HG03039 (cell line): ENCODE data around the gene MPPED2.

Experiments used
- ATAC-seq: cut with Tn5 transposase; IDR thresholded peaks from one replicate; pipeline ENCODE4 v1.9.1; 2021; ENCODE audit warnings: mild to moderate bottlenecking, moderate library complexity; ENCODE audit not compliant: unreplicated experiment

The MPPED2 gene

DNA sequence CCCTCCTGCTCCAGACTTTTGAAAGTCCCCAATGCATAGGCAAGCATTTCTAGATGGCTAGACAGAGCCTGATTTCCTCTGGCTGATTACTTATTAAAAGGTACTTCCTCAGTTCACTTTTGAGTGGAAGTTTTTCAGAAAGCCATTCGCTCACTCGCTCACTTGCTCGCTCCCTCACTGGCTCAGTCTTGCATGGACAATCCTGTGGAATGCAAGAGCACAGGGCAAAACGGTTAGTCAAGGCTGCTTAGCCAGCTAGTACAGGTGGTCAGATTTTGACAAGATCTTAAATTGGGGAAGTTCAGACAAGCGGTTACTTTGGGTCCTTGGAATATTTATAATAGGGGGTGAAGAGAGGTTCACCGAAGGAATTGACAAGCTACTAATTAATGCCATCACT, 162.3 kb downstream of the MPPED2 start:
- ATAC-seq = no peak

DNA sequence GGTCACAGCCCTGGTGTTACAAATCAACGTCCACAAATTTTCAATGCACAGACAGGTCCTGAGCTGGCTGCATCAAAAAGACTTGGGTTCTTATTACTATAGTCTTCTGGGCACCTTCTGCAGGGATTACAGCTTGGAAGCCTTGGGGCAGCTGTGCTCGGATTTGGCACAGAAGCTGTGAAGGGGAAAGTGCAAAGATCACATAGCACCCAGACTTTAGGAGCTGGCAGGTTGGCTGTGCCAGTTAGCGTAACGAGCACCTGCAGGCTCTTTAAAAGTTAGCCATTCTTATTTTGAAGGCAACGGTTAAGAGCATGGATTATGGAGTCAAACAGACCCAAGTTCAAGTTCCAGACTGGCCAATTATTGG, 162.9 kb downstream of the MPPED2 start:
- no peak for ATAC-seq

DNA sequence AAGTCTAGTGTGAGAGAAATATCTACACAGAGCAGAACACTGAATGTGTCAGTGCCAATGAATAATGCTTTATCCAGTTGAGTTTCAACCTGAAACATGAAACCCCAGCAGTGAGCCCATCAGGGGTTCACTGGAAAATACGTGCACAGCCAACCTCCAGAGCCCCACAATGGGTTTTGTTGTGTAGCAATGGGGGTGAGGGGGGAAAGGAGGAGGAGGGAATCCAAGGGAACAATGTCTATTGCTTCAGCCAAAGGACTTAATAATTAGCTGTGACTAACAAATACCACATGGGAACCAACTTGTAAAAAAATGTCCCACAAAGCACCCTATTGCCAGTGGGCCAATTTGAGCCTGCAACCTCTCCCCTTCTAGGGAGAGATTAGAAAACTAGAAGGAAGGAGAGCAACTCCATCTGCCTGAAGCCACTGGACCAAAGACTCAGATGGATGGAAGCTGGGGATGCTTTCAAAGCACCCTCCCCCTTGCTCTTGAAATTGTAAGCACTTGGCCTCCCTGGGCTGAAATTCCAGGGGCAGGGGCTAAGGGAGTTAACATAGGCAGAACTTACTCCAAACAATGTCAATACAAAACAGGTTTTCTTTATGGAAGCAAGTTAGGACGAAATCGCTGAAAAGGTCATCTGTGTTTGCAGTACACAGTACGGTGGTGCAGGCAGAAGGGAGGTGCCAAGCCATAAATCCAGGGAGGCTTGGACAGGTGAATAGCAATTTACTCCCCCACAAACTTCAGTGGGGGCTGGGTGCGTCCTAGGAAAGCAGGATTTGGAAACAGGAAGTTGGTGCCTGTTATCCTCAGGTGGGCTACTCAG, 163.5 kb downstream of the MPPED2 start:
- ATAC-seq = no peak

DNA sequence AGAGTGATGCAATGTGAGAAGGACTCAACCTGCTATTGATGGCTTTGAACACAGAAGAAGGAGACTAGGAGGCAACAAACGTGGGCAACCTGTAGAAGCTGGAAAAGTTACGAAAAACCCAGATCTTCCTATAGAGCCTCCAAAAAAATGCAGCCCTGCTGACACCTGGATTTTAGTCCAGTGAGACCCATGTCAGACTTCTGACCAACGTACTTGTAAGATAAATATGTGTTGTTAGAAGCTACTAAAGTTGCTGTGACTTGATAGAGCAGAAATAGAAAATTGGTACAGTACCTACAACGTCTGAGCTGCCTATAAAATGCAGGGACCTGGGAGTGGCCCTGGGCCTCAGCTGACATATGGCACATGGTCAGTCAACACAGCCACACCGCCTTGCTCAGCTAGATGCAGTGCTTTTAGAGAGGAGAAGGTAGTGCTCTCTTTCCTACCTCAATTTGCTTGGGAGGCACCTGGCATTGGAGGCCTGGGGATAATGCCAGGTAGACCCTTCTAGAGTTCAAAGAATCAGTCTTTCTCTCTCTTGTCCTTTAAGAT, 165.8 kb downstream of the MPPED2 start:
- ATAC-seq = no peak

DNA sequence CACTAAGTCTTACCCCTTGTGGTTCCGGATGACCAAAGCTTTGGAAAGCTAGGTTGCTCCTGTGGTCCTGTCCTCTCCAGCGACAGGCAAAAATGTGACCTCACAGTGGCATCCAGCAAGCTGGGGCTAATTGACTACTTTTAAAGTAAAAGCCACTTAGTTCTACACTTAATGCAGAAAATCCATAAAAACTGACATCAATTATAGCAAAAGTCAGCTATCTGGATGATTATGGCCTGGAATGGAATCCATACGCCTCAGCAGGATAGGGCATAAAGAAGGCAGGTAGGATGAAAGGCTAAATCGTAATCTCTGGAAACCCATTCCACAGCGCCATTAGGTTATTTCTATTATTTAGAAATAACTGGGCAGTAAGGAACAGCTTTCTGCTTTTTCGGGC, 171.3 kb downstream of the MPPED2 start:
- no peak for ATAC-seq

DNA sequence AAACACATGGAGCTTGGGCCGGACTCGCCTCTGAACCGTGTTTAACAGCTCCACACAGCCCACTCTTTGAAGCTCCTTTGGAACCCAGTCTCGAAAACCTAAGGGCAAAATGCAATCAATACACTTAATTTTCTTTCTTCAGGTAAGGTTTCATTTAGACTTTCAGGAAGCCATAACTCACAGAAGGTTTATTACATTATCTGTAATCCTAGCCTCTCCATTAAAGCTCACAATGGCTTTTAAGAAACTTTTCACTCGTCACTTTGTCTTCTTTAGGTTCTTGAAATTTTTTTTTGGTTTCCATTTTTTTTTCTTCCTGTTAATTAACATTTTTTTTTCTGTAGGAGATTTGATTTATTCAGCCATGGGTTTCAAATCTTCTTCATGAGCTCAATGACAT, 171.9 kb downstream of the MPPED2 start:
- no peak for ATAC-seq

DNA sequence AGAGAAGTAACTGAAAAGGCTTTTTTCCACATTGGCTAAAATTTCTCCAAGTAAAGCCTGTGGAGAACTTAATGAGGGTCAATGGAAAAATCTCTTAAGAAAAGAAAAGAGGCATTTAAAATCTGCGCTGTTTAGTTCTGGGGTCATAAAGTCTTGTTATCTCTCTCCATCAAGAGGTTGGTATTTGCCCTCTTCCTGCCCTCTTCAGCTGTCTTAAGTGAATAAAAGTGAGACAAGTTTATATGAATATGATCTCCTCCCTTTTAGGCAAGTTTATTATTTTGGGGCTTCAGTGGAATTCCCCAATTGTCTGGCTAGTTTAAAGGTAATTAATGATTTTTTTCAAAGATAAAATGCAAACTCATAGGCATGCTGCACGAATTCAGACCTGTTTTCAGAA, 173.6 kb downstream of the MPPED2 start:
- no peak for ATAC-seq

DNA sequence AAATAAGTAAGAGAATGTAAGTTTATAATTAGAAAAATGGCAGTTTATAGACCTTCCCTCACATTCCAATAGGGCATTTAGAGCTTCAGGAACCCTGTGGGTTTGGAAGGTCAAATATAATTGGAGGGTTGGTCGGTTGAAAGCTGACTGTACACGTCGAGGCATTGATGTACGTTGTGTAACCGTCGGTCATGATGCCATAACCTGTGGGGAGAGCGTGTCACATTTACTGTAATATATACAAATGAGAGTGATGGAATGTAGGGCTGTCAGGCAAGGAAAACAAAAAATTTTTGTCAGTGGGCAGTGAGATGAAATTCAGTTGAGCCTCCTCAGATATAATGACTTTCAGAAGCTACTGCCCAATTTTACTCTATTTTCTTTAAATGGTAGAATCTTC, 174.8 kb downstream of the MPPED2 start:
- ATAC-seq = no peak

DNA sequence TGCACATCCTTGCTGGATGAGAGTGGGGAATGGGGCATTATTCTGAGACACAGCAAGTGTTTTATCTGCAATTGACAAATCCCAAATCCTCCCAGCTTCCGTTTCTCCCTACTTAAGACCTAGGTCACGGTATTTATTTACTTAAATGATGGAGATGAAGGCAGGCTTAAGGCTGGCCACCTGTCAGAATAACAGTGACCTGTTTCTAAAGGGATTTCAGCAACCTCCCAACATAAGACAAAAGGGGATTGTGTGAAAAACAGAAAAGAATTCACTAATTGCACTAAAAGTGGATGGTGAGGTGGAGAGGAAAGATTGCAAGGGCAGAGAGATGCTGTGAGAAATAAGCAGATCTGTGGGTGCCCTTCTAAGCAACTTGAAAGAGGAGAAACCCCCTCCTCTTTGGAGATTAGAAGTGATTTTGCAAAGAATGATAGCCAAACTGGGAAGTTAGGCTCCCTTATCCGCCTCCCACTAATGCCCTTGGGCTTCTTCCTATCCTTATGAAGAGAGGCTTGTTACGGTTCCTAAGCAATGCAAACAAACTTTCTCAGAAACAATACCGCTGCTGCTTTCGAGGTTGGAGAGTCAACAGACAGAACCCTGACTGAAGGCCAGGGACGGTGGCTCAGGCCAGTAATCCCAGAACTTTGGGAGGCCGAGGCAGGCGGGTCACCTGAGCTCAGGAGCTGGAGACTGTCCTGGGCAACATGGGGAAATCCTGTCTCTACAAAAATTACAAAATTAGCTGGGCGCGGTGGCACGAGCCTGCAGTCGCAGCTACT, 179.0 kb downstream of the MPPED2 start:
- ATAC-seq = no peak

DNA sequence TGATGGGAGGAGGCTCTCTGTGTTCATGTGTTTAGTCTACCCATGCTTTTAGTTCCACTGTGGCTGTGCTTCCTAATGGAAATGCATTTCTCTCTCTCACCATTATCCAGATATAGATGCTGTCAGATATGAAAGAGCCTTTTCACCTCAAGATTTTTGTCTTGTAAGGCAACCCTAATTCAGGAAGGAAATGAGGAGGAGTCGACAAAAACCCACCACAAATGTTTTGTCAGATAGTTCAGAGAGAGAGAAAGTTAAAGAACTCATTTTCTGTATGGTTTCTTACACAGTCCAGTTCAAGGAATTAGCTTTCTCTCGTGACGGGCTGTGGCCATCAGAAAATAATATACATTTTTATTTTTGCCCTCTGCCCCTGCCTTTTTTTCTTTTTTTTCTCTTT, 180.8 kb downstream of the MPPED2 start:
- ATAC-seq = no peak

DNA sequence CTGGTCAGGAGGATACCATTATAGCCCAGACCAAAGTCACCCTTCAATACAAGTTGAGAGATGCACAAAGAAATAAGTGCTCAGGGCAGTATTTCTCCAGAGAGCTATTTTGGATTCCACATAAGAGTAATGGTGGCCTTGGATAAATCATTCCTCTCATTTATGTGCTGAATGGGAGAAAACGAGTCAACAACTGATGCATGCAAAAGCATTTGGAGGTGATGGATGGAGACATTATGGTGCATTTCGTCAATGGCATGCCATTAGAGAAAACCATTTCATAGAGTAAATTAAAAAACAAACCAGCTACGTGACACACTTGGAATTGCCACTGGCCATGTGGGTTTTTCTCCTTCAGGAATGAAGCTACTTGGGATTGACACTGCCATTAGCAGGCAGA, 182.0 kb downstream of the MPPED2 start:
- no peak for ATAC-seq

DNA sequence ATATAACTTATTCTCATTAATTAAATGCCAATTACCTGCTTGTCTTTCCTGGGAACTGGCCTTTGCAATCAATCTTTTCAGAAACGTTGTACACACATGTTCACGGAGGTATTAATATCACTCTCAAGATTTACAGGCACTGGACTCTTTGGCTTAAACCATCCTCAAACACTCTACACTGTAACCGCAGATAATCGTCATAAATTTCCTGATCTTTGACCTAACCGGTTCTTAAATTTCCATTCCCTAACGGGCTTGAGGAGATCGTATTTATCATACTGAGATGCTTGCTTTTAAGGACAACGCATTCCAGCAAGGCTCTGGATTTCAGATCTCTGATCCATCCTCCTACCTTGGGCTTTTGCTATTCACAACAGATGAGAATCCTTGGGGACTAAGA, 190.4 kb downstream of the MPPED2 start:
- ATAC-seq = no peak

DNA sequence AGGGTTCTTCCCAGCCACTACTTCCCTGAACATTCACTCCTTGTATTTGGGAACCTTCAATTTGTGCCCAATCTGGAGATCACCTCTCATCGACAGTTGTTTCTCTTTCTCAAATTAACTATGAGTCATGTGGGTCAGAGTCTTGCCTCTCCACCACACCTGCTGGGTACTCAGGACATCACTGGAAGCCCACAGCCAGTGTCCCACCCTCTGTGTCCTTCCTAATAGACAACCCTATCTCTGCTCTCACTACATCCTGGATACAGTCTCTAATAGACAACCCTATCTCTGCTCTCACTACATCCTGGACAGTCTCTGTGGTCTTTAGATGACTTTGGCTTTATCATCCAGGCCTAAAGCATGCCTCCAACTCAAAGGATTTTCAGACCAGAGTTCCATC, 193.1 kb downstream of the MPPED2 start:
- no peak for ATAC-seq

DNA sequence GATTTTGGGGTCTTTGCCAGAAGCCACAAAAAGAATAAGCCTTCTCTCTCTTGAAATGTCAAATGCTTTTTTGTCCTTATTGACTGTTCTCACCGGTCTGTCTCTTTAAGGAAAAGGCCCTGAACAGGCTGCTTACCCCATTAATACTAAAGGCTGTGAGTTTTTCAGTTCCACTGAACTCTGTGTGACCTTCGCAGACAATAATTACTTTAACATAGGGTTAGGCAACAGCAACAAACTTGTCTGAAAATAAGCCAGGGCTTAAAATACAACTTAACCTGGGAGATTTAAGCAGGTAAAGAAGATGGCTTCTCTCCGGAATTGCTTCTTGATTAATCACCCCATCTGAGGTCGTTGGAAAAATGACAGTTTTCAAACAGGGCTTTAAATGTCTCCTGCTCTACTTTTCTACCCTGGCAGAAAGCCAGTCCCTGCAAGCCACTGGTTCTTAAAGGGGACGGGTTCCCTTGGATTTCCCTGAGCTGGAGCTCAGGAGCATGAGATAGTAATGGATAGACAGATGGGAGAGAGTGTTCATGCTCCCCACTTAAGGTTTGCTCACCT, 193.8 kb downstream of the MPPED2 start:
- no peak for ATAC-seq

DNA sequence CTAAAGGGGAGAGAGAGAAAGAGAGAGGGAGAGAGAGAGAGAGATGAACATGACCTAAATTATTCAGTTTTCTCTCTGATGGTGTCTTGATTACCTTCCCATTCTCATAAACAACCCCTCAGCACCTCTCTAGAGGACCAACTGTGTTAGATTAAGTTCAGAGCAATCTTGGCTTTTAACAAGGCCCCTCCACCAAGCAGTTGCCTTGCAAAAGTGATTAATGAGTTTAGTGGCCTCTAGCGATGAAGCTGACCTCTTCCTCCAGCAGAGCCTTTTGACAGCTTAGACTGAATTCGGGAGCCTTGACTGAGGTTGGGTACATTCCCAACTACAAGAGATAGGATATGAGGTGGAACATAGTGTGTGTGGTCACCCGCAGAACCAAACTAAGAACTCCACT, 197.2 kb downstream of the MPPED2 start:
- ATAC-seq = no peak

DNA sequence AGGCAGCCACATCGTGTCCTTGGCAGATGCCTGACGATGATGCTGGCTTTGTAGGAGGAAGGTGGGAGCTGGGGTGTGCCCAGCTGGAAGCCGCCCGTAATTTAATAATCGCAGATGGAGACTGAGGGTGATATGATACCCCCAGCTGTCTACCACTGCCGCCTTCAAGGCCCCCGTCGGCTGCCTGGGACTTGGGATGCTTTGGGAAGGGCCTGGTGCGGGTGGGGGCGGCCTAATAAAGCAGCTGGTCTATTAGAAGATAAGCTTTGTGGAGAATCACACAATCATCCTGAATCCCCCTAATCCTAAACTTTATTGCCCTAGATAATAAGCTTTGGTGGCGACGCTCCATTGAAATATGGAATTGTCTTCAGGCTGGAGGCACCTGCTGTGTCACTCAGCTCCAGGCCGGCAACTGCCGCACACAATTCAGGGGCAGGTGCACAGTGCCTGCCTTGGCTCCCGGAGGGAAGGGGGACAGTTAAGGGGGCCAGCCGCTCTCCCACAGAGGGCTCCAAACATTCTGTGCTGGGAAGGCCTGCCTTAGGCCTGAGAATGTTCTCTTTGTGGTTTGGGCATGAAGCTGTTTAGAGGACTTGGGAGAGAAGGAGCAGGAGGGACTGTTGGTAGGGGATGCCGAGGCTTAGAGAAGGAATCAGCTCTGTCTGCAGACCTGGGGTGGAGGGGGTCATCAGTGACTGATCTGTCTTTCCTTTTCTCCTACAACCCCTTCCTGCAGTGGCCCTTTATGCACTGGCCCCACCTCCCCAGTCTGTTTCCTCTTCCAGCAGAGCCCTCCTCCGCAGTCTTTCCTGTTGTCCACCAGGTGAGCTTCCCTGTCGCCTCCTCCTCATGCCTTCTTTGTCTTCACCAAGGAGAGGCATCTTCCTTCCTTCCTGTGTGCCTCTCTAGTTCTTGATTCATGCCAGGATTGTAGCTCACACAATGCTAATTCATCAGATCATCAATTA, 198.0 kb downstream of the MPPED2 start:
- ATAC-seq = no peak

DNA sequence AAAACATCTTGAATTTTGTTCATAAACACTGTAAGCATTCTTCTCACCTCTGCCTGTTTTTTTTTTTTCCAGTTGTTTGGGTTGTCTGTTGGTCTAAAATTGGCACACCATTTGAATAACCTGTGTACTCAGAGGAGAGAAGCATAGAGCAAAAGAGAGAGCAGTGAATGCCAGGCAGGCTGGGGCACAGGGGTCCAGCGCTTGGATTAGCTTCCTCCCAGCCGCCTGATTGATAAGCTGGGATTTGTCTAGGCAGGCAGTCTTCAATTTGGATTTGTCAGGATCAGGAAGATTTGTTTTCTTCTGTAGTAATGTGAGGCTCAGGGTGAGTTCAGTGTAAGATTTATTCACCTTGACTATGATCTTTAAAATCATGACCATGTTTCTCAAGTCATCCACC, 204.3 kb downstream of the MPPED2 start:
- no peak for ATAC-seq

DNA sequence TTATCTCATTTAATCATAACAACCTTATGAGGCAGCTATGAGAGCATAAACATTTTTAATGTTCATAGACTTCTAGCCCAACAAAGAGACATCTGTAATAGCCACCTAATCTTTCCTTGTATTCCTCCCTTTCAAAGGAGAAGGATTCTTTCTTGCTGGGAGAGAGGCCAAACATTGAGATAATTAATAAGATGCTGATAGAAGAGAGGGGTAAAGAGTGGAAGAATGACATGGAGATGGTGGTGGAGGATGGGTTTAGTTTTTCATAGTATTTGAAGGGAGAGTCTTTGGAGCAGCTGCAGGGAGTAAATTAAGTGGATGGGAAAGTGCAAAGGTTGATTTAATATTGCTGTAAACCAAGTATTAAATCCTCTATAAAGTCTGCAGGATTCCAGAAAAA, 205.3 kb downstream of the MPPED2 start:
- ATAC-seq = no peak

DNA sequence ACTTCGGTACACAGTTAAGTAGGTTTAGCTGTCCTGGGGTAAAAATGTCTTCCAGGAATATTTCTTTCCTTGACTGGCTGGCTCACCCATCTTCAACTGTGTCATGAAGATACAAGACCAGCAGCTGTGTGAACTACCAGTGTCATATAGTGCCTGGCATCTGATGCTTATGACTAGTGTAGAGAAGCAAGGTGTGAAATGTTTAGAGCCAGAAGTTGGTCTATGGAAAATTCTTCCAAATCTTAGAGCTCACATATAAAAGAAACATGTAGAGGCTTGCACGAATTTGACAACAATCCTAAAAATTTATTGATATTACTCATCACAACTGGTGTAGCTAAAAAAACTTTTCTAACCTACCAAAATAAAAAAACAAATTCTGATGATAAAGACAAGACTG, 208.8 kb downstream of the MPPED2 start:
- no peak for ATAC-seq

DNA sequence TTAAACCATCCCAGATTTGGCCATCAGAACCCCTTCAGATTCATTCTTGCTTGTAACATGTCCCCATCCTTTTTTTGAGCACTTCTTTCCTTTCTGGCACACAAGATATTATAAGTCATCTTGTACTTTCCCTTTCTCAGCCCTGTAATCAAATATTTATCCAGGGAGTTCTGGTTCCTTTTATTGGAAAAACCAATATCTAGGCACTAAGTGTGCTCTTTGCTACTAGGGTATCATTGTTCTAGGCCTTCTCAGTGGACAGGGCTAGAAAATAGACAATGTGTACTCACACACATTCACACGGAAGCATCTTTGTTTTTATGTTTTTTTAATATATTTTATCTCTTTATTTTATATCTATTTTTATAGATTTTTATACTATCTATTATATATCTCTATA, 216.0 kb downstream of the MPPED2 start:
- no peak for ATAC-seq

DNA sequence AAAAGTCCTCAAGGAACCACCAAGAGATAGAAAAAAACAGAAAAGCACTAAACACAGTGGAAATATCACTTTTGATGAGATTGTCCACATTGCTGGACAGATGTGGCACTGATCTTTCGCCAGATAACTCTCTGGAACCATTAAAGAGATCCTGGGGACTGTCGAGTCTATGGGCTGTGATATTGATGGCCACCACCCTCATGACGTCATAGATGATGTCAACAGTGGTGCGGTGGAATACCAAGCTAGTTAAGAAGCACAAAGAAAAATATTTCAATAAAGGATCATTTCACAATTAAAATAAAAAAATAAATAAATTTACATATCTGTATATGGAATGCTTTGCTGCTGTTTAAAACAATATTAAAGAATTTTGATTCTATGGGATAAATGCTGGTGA, 217.8 kb downstream of the MPPED2 start:
- ATAC-seq = no peak
